ENCODE data around the gene WDR82. TPM values are rescaled to one million over a fixed set of nuclear protein-coding genes. Genes with fewer than 3 reads are reported as not detected.

WDR82 gene
- total and polyA plus RNA-seq, 2 of the 8 experiments (the other 6 are each of a cell fraction or from before 2014, with no cell fraction given) = 33.5 to 82.7 TPM

DNA sequence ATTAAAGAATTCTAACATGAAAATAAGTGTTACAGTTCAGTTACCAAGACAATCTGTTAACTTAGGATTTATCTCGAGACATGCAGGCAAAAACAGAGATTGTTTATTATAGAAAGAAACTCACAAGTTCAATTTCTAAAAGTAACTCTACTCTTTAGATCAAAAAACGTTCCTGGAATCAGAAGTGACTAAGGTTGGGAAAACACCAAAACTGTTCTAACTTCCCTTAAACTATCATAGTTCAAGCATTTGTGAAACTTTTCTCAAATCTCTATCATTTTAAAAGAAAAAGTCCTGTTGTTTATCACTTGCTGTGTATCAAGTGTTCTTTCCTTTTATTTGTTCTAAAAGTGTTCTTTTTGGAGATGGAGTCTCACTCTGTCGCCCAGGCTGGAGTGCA, 8.7 kb downstream of the WDR82 start (continued):
- TF ChIP-seq, protein P1, sequence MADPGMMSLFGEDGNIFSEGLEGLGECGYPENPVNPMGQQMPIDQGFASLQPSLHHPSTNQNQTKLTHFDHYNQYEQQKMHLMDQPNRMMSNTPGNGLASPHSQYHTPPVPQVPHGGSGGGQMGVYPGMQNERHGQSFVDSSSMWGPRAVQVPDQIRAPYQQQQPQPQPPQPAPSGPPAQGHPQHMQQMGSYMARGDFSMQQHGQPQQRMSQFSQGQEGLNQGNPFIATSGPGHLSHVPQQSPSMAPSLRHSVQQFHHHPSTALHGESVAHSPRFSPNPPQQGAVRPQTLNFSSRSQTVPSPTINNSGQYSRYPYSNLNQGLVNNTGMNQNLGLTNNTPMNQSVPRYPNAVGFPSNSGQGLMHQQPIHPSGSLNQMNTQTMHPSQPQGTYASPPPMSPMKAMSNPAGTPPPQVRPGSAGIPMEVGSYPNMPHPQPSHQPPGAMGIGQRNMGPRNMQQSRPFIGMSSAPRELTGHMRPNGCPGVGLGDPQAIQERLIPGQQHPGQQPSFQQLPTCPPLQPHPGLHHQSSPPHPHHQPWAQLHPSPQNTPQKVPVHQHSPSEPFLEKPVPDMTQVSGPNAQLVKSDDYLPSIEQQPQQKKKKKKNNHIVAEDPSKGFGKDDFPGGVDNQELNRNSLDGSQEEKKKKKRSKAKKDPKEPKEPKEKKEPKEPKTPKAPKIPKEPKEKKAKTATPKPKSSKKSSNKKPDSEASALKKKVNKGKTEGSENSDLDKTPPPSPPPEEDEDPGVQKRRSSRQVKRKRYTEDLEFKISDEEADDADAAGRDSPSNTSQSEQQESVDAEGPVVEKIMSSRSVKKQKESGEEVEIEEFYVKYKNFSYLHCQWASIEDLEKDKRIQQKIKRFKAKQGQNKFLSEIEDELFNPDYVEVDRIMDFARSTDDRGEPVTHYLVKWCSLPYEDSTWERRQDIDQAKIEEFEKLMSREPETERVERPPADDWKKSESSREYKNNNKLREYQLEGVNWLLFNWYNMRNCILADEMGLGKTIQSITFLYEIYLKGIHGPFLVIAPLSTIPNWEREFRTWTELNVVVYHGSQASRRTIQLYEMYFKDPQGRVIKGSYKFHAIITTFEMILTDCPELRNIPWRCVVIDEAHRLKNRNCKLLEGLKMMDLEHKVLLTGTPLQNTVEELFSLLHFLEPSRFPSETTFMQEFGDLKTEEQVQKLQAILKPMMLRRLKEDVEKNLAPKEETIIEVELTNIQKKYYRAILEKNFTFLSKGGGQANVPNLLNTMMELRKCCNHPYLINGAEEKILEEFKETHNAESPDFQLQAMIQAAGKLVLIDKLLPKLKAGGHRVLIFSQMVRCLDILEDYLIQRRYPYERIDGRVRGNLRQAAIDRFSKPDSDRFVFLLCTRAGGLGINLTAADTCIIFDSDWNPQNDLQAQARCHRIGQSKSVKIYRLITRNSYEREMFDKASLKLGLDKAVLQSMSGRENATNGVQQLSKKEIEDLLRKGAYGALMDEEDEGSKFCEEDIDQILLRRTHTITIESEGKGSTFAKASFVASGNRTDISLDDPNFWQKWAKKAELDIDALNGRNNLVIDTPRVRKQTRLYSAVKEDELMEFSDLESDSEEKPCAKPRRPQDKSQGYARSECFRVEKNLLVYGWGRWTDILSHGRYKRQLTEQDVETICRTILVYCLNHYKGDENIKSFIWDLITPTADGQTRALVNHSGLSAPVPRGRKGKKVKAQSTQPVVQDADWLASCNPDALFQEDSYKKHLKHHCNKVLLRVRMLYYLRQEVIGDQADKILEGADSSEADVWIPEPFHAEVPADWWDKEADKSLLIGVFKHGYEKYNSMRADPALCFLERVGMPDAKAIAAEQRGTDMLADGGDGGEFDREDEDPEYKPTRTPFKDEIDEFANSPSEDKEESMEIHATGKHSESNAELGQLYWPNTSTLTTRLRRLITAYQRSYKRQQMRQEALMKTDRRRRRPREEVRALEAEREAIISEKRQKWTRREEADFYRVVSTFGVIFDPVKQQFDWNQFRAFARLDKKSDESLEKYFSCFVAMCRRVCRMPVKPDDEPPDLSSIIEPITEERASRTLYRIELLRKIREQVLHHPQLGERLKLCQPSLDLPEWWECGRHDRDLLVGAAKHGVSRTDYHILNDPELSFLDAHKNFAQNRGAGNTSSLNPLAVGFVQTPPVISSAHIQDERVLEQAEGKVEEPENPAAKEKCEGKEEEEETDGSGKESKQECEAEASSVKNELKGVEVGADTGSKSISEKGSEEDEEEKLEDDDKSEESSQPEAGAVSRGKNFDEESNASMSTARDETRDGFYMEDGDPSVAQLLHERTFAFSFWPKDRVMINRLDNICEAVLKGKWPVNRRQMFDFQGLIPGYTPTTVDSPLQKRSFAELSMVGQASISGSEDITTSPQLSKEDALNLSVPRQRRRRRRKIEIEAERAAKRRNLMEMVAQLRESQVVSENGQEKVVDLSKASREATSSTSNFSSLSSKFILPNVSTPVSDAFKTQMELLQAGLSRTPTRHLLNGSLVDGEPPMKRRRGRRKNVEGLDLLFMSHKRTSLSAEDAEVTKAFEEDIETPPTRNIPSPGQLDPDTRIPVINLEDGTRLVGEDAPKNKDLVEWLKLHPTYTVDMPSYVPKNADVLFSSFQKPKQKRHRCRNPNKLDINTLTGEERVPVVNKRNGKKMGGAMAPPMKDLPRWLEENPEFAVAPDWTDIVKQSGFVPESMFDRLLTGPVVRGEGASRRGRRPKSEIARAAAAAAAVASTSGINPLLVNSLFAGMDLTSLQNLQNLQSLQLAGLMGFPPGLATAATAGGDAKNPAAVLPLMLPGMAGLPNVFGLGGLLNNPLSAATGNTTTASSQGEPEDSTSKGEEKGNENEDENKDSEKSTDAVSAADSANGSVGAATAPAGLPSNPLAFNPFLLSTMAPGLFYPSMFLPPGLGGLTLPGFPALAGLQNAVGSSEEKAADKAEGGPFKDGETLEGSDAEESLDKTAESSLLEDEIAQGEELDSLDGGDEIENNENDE (IDR thresholded peaks at IDR 0.05; ENCODE audit: insufficient replicate concordance, low read length) = no peak
- TF ChIP-seq ZNF274 (IDR thresholded peaks at IDR 0.05; ENCODE audit: borderline replicate concordance, extremely low read depth, low read length) (no peak), CBX5 (IDR thresholded peaks at IDR 0.05; ENCODE audit: low read depth, low read length) (no peak), KDM4A (IDR thresholded peaks at IDR 0.05; ENCODE audit: low read depth, low read length, severe bottlenecking) (no peak), PHF8 (conservative IDR thresholded peaks at IDR 0.05; ENCODE audit: low read depth, low read length) (no peak), RXRA (IDR thresholded peaks at IDR 0.05; ENCODE audit: insufficient read depth, low read depth, low read length) (no peak)
